ENCODE data around the gene SIK2.

The SIK2 gene

DNA sequence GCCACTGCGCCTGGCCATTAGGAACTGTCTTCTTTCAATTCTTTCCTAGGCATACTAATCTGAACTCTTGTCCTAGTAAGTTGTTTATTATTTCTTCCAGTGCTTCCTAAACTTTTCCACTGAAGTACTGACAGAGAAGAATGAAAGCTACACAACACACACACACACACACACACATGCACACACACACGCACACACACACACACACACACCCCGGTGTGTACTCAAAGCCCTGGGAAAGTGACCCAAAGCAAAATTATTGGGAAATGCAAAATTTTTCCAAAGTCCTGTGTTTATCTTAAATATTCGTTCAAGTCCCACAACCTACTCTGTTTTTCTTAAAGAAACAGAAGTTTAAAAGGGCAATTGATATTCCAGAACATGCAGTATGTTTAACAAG lies 19.4 kb upstream of the SIK2 start:
- DNase-seq, result no peak

DNA sequence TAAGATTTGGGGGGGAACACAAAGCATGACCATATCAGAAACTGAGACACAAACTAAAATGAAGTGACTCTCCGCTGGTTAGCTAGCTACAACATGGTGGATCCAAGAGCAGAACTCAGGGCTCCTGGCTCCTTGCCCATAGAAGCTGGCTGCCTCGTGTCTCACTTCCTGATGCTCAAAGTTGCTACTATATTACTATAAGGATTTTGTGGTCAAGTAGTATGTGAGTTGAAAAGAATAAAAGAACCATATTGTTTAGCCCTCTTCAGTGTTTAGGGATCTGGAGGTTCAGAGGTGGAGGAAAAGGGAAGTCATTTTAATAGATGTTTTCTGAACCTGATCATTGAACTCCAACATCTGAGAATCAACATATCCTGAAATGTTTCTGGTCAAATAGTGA lies 16.9 kb upstream of the SIK2 start:
- no peak for DNase-seq

- no peak for DNase-seq
Measured at GRCh38 chr11:111586388-111586831, 15.8 kb upstream of the SIK2 start.

GRCh38 chr11:111589114-111589513 lies 13.1 kb upstream of the SIK2 start:
- no peak for DNase-seq

- DNase-seq, result no peak
Measured at GRCh38 chr11:111589886-111590499, 12.3 kb upstream of the SIK2 start.

GRCh38 chr11:111591187-111591960 lies 10.9 kb upstream of the SIK2 start:
- no peak for DNase-seq

DNA sequence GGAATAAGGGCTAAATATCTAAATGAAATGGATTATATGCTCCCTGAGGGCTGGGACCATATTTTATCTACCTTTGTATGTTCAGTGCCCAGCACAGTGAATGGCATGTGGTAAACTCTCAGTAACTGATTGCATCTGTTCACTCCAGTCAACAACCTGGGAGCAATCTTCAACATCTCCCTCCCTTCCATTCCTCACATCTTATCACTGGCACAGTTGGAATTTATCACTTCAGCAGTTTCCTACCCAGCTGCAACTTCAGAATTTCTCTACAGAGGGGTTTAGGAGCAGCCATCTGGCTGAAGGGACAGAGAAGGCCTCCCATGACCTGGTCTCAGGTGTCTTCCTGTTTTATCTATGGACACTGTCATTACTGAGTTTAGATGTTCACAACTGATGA lies 9.8 kb upstream of the SIK2 start:
- DNase-seq, result no peak

GRCh38 chr11:111596319-111596718 lies 5.9 kb upstream of the SIK2 start:
- no peak for DNase-seq

GRCh38 chr11:111598148-111598547 lies 4.1 kb upstream of the SIK2 start:
- no peak for DNase-seq

GRCh38 chr11:111598559-111598958 lies 3.7 kb upstream of the SIK2 start:
- no peak for DNase-seq

- no peak for DNase-seq
Measured at GRCh38 chr11:111601636-111601978, 642 bp upstream of the SIK2 start.

DNA sequence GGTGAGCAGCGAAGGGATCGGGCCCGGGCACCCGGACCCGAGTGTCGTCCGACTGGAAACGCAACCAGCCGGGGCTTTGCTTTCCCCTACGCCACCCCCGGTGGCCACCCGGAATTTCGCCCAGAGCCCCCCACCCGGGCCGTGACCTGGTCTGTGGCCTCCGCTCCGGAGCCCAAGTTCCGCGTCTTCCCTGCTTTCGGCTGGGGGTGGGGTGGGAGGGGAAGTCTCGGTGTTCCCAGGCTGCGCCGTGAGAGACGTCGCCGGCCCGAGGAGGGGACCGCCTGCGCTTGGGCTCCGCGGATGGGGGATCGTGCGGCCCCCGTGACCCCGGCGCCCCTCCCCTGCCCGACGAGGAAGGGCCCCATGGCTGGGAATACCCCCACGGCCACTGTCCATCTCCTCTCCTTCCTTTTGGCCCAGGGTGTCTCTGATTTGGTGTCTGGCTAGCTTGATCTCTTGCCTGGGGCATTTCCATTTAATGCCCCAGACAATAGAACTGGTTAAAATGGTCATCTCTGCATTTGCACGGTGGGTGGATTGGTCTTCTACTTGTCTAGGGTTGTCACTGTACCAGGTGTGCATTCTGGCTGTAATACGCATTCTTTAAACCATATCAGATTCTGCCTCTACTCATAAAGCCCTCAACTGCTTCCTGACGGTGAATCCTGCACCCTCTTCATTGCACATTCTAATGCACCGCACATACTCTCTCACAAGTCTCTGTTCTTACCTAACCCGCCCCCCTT lies 789 bp downstream of the SIK2 start:
- no peak for DNase-seq

- DNase-seq, result no peak
Measured at GRCh38 chr11:111603611-111604130, 1.4 kb downstream of the SIK2 start.

DNA sequence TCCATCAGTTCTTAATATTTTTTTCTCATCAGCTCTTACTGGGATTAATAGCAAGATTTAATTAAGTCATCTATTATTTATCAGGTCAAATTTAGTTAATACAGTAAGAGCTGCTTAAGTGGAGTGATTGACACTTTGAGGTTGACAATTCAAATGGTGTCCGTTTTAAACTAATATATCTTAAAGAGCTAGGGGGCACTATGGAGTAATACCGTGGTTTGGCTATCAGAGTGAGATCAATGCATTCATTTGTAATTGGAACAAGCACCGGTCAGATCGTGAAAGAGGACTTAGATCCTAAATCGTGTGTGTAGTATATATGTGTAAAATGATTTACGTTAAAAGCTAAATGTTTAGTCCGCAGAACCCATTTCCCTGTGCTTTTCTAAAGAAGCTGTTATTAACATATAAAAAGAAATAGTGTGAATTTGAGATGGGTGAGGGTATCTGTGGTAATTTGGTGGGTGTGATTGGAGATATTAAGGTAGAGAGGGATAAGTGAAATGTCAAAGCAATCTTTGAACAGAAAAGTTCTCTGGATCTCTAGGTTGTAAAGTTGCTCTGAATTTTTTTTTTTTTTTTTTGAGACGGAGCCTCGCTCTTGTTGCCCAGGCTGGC lies 2.3 kb downstream of the SIK2 start:
- DNase-seq, result peak; percentile 16

DNA sequence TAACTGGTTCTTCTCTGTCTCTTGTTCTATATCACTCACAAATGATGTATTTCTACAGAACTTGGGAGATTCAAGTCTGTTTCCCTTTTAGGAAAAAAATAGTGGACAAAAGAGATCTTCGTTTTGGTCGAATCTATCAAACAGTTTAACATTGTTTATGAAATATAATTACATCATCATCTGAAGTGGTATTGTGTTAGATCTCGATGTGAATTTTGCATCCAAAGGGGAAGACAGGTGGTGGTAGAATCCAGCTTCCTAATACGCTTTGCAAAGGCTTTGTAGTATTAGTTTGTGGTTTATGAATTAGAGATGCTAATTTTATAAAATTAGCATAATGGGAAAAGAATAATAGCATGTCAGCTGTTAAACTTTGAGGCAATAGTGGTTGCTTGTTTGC lies 3.4 kb downstream of the SIK2 start:
- no peak for DNase-seq

GRCh38 chr11:111606986-111607385 lies 4.7 kb downstream of the SIK2 start:
- DNase-seq, result no peak

- no peak for DNase-seq
Measured at GRCh38 chr11:111607751-111608150, 5.5 kb downstream of the SIK2 start.

GRCh38 chr11:111612224-111612623 lies 10.0 kb downstream of the SIK2 start:
- DNase-seq, result no peak

DNA sequence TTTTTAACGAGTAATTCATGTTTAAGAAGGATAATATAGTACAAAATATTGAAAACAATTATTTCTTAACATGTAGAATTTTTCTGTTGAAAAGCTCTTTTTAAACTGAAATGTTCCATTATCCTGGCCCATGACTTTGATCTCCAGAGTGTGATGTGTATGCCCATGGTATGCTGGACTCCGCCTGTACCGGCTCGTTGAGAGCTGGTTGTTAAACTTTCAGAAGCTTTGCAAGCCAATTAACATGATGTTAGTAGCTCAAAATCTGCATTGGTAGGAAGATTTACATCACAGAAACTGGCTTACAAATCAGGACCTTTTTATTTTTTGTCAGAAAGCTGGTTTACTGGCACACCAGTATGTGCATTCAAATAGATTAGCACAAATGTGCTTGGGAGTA lies 15.0 kb downstream of the SIK2 start:
- DNase-seq, result no peak

GRCh38 chr11:111620518-111620917 lies 18.3 kb downstream of the SIK2 start:
- no peak for DNase-seq

DNA sequence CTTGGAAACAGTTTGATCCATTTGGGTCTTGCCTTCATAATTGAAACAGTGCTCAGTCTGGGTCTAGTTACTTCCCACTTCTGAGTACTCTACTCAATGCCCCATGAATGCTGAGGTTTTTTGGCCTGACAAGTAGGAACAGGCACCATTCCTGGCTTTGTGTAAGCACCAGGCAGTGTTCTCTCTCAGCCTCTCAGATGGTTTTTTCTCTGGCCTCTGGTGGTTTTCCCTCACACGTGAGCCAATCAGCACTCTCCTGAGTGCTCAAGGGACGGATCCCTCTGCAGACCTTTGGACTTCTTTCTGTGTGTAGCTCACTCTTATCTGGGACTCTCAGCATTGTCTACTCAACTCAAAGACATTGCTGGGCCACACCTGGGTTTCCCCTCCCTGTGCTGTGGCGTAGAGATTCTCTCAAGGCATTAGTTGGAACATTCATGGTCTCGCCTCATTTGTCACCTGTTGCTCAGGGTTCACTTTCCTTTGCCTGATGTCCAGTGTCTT lies 21.3 kb downstream of the SIK2 start:
- DNase-seq, result no peak

DNA sequence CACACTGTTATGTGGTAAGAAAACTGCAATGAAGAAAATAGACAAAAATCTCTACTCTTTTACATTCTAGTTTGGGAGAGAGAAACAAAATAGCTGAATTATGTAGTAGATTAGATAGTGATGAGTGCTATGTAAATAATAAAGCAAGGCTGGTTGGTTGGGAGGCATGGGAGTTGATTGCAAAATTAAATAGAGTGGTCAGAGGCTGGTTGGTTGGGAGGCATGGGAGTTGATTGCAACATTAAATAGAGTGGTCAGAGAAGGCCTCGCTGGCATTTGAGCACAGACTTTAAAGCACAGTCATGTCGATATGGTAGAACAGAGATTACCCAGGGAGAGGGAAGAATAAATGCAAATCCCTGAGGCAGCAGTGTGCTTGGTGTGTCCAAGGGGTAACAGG lies 22.4 kb downstream of the SIK2 start:
- no peak for DNase-seq

DNA sequence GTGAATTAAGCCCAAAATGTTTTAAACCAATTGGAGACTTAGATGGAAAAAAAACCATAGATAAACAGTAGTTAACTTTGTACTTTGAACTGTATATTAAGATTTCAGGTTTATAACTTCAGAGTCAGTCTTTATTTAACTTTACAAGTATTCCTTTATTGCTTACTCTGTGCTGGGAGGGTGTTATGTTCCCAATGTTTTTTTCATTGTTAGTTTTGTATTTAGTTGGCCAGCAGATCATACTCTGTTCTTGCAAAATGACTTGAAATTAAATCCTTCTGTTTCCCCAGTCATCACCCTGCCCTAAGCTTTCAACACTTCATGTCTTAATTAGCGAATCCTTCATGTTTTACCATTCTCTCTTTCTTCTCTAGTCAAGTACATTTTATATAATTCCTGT lies 25.3 kb downstream of the SIK2 start:
- no peak for DNase-seq

All from NCI-H510A (cell line).